Type B pancreatic cell (in vitro differentiated cells): ENCODE results near the gene UBR1. TPM values are rescaled to one million over a fixed set of nuclear protein-coding genes. Genes with fewer than 3 reads are reported as not detected.

ENCODE experiments used
- DNase-seq: peaks from one replicate; pipeline ENCODE4 v3.0.0; 2021; ENCODE audit warnings: mixed read lengths; ENCODE audit not compliant: unreplicated experiment; ENCODE audit errors: extremely low spot score
- H3K27ac Mint-ChIP-seq: 2 replicates; pipeline ENCODE4 v1.8.0; 2021; ENCODE audit warnings: mild to moderate bottlenecking, mixed read lengths
- H3K27me3 Mint-ChIP-seq: 2 replicates; pipeline ENCODE4 v1.8.0; 2021; ENCODE audit warnings: mixed read lengths
- H3K36me3 Mint-ChIP-seq: 2 replicates; pipeline ENCODE4 v1.8.0; 2021; ENCODE audit warnings: mixed read lengths
- H3K4me1 Mint-ChIP-seq: one replicate; pipeline ENCODE4 v1.8.0; 2021; ENCODE audit warnings: mixed read lengths; ENCODE audit not compliant: unreplicated experiment
- H3K4me3 Mint-ChIP-seq: 2 replicates; pipeline ENCODE4 v1.8.0; 2021; ENCODE audit warnings: mild to moderate bottlenecking, mixed read lengths
- H3K9me3 Mint-ChIP-seq: 2 replicates; pipeline ENCODE4 v1.8.0; 2021; ENCODE audit warnings: mixed read lengths
- total RNA-seq: library from RNA; stranded (reverse); gene quantifications from 2 replicates; pipeline ENCODE4 v1.2.1, GENCODE V29; 2021; ENCODE audit warnings: low replicate concordance
- TF ChIP-seq, protein P1 (sequence below): fragments of 200-600 bp; sonication (generic); conservative IDR thresholded peaks from 2 replicates; pipeline ENCODE4 v1.5.0; 2021; ENCODE audit warnings: antibody characterized with exemption, mild to moderate bottlenecking

The UBR1 gene
- total RNA-seq, 1 donor from 2014 or later: 28.3 TPM

DNA sequence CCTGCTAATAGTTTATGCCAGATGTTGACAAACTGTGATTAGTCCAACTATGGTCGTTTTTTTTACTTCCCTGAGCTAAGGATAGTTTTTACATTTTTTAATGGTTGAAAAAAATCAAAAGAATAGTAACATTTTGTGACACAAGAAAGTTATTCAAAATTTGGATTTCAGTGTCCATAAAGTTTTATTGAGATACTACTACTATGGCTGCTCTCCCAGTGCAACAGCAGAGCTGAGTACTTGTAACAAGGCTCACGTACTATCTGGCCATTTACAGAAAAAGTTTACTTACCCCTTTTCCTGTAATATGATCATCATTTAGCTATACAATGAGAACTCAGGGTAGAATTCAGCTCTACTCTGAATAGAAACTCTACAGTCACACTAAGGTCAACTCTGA lies 16.0 kb upstream of the UBR1 start:
- Mint-ChIP-seq H3K4me1 (peaks cover 9% of the 10 kb centered on the region), H3K27me3 (peaks cover 31% of the 10 kb centered on the region), H3K9me3 (no peaks in the 10 kb centered on the region), H3K36me3 (no peaks in the 10 kb centered on the region), H3K27ac (no peak overlapping the region), H3K4me3 (peak overlapping the region; percentile 49)
- DNase-seq: no peak
- TF ChIP-seq, protein P1, sequence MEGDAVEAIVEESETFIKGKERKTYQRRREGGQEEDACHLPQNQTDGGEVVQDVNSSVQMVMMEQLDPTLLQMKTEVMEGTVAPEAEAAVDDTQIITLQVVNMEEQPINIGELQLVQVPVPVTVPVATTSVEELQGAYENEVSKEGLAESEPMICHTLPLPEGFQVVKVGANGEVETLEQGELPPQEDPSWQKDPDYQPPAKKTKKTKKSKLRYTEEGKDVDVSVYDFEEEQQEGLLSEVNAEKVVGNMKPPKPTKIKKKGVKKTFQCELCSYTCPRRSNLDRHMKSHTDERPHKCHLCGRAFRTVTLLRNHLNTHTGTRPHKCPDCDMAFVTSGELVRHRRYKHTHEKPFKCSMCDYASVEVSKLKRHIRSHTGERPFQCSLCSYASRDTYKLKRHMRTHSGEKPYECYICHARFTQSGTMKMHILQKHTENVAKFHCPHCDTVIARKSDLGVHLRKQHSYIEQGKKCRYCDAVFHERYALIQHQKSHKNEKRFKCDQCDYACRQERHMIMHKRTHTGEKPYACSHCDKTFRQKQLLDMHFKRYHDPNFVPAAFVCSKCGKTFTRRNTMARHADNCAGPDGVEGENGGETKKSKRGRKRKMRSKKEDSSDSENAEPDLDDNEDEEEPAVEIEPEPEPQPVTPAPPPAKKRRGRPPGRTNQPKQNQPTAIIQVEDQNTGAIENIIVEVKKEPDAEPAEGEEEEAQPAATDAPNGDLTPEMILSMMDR: no peak

DNA sequence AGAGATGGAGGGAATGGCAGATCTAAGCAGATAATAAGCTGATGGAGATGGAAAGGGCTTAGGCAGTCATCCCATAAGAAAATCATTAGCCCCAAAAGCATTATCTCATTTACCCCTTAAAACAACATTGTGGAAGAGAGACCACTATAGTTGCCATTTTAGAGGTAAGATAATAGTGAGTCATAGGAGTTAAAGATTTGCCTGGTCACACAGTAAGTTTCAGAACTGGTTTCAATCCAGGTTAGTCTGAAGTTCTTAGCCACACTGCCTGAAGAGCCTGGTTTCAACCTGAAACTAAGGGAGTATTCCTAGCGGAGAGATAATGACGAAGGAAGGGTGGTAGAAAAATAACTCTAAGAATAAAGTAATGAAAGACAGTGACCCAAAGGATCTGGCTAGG lies 13.0 kb upstream of the UBR1 start:
- no peaks in the 10 kb centered on the region for H3K9me3 Mint-ChIP-seq
- H3K4me3 Mint-ChIP-seq: no peak overlapping the region
- TF ChIP-seq, protein P1: no peak
- H3K4me1 Mint-ChIP-seq: peaks cover 9% of the 10 kb centered on the region
- H3K27ac Mint-ChIP-seq: no peak overlapping the region
- no peaks in the 10 kb centered on the region for H3K36me3 Mint-ChIP-seq
- no peak for DNase-seq
- peaks cover 39% of the 10 kb centered on the region for H3K27me3 Mint-ChIP-seq

DNA sequence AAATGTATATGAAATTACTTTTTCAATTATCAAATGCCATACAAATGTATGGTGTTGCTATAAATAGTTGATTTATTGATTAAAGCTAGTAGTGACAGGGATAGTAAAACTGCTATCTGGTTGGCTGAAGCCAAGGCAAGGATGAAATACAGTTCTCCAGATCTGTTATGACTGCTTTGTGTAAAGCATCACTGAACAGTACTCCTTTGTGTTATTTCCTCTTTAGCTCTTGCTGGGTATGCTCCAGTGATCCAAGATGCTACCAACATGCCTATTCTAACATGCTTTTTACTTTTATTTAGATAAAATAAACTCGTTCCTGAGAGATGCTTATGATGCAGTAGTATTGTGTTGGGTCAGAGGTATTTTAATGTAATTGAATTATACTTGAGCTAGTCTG lies 12.4 kb upstream of the UBR1 start:
- Mint-ChIP-seq H3K27ac (no peak overlapping the region), H3K4me1 (peaks cover 7% of the 10 kb centered on the region), H3K27me3 (peaks cover 39% of the 10 kb centered on the region), H3K4me3 (no peak overlapping the region), H3K9me3 (no peaks in the 10 kb centered on the region), H3K36me3 (no peaks in the 10 kb centered on the region)
- TF ChIP-seq, protein P1: no peak
- DNase-seq: no peak

DNA sequence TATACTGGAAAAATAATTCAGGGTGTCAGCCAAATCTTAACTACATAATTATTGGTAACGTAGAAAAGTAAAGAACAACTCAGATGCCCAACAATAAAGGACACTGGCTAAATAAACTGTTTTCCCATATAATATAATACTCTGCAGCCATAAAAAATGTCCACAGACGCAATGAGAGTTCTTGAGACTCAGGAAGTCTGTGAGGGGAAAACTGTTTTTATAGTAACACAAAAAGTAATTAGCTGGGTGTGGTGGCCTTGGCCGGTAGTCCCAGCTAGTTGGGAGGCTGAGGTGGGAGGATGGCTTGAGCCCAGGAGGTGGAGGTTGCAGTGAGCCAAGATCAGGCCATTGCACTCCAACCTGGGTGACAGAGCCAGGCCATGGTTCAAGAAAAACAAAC lies 5.5 kb upstream of the UBR1 start:
- Mint-ChIP-seq H3K27me3 (peaks cover 7% of the 10 kb centered on the region), H3K4me1 (peaks cover 3% of the 10 kb centered on the region), H3K9me3 (no peaks in the 10 kb centered on the region), H3K36me3 (no peaks in the 10 kb centered on the region), H3K4me3 (no peak overlapping the region), H3K27ac (no peak overlapping the region)
- no peak for DNase-seq
- TF ChIP-seq, protein P1: no peak

DNA sequence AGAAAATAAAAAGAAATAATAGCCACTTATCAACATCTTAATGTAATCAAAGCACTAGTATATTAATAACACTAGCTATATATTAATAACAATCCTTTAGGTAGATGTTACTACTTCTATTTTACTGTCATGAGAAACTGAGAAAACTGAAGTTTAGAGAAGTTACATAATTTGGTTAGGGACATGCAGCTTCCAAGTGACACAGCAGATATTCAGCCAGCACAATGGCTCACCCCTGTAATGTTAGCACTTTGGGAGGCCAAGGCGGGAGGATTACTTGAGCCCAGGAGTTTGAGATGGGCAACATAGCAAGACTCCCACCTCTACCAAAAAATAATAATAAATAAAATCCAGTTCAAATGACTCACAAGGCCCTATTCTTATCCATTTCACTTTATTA lies 1.9 kb upstream of the UBR1 start:
- no peak for DNase-seq
- Mint-ChIP-seq H3K27ac (no peak overlapping the region), H3K4me1 (peaks cover 22% of the 10 kb centered on the region), H3K27me3 (no peaks in the 10 kb centered on the region), H3K4me3 (no peak overlapping the region), H3K9me3 (no peaks in the 10 kb centered on the region), H3K36me3 (peaks cover 12% of the 10 kb centered on the region)
- TF ChIP-seq, protein P1: no peak

DNA sequence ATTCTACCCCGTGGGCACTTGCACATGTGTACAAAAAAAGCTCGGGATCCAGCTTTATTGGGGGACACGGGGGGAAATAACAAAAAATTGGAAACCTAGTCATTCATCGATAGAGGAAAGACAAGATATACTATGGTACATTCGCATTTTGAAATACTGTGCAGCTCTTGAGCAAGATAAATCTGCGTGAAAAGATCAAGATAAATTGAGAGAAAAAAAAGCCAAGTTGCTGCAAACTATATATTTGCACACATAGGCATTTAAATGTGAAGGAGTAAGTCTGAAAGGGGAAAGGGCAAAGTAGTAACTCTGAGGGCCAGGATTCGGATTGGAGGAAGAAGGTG lies 620 bp upstream of the UBR1 start:
- TF ChIP-seq, protein P1: no peak
- no peak for DNase-seq
- Mint-ChIP-seq H3K36me3 (peaks cover 21% of the 10 kb centered on the region), H3K27me3 (no peaks in the 10 kb centered on the region), H3K9me3 (no peaks in the 10 kb centered on the region), H3K27ac (peak overlapping the region; percentile 91), H3K4me1 (peaks cover 22% of the 10 kb centered on the region), H3K4me3 (peak overlapping the region; percentile 95)
